IMR-90 (cell line): ENCODE results near the gene HOXB1. TPM values are rescaled to one million over a fixed set of nuclear protein-coding genes. Genes with fewer than 3 reads are reported as not detected.

Experiments
- ATAC-seq: fragments of 200-7000 bp; cut with Tn5 transposase; 2 replicates; pipeline ENCODE4 v1.9.1; 2020; ENCODE audit warnings: low read depth, mild to moderate bottlenecking, moderate library complexity
- BruUV-seq: library from RNA; stranded (reverse); fragments of 400-500 nt; replicated peaks from 2 replicates; lab custom pipeline; 2021; lab: Mats Ljungman, UMichigan
- CTCF ChIA-PET: fragments of 300-600 bp; formaldehyde crosslinking; extraction: SDS; loops from one replicate; lab custom pipeline; 2021; ENCODE audit warnings: antibody characterized with exemption; lab: Yijun Ruan, JAX
- POLR2A ChIA-PET: fragments of 300-600 bp; sonication (Branson Sonifier 250); formaldehyde crosslinking; loops from one replicate; lab custom pipeline; 2022; ENCODE audit warnings: antibody characterized with exemption; ENCODE audit not compliant: unreplicated experiment; lab: Charles Lee
- DNase-seq: peaks from one replicate; pipeline ENCODE4 v3.0.0; 2013
- H2AFZ ChIP-seq: replicated peaks from 2 replicates; pipeline ENCODE3; 2013; ENCODE audit warnings: low read length, mild to moderate bottlenecking; ENCODE audit not compliant: poor library complexity
- H2AK5ac ChIP-seq: 2 replicates; pipeline ENCODE4 v1.6.1; 2013; ENCODE audit warnings: low read depth, low read length, inconsistent platforms
- H2AK9ac ChIP-seq: replicated peaks from 2 replicates; pipeline ENCODE3; 2013; ENCODE audit warnings: mild to moderate bottlenecking, low read depth, low read length, moderate library complexity; ENCODE audit not compliant: poor library complexity
- H2BK120ac ChIP-seq: 2 replicates; pipeline ENCODE4 v1.6.1; 2013; ENCODE audit warnings: low read depth, low read length, inconsistent platforms
- H2BK15ac ChIP-seq: 3 replicates; pipeline ENCODE4 v1.6.1; 2013; ENCODE audit warnings: low read depth, low read length, inconsistent platforms
- H2BK20ac ChIP-seq: 2 replicates; pipeline ENCODE4 v1.6.1; 2013; ENCODE audit warnings: low read depth, mild to moderate bottlenecking, inconsistent platforms, low read length, moderate library complexity
- H2BK5ac ChIP-seq: 2 replicates; pipeline ENCODE4 v1.6.1; 2013; ENCODE audit warnings: mild to moderate bottlenecking, low read depth, low read length, inconsistent platforms; ENCODE audit not compliant: poor library complexity, severe bottlenecking
- H3K14ac ChIP-seq: replicated peaks from 2 replicates; pipeline ENCODE4 v1.6.1; 2013; ENCODE audit warnings: low read depth, low read length, inconsistent platforms
- H3K18ac ChIP-seq: 2 replicates; pipeline ENCODE4 v1.6.1; 2013; ENCODE audit warnings: low read depth, low read length, control low read depth
- H3K23ac ChIP-seq: 2 replicates; pipeline ENCODE4 v1.6.1; 2013; ENCODE audit warnings: low read depth, low read length, inconsistent platforms
- H3K27ac ChIP-seq: 2 replicates; pipeline ENCODE4 v1.5.1; 2013; ENCODE audit warnings: mild to moderate bottlenecking, control low read depth, low read length; ENCODE audit not compliant: insufficient read depth
- H3K27me3 ChIP-seq: 2 replicates; pipeline ENCODE4 v1.6.1; 2013; ENCODE audit warnings: low read length; ENCODE audit not compliant: control insufficient read depth, insufficient read depth
- H3K36me3 ChIP-seq: 2 replicates; pipeline ENCODE4 v1.6.1; 2013; ENCODE audit warnings: low read length, mixed read lengths; ENCODE audit not compliant: control insufficient read depth, insufficient read depth
- H3K4ac ChIP-seq: 2 replicates; pipeline ENCODE4 v1.6.1; 2013; ENCODE audit warnings: low read depth, low read length, inconsistent platforms
- H3K4me1 ChIP-seq: 2 replicates; pipeline ENCODE4 v1.6.1; 2013; ENCODE audit warnings: low read length, mixed read lengths; ENCODE audit not compliant: control insufficient read depth, insufficient read depth
- H3K4me2 ChIP-seq: 2 replicates; pipeline ENCODE4 v1.6.1; 2013; ENCODE audit warnings: low read depth, mild to moderate bottlenecking, control low read depth, low read length, moderate library complexity
- H3K4me3 ChIP-seq: 2 replicates; pipeline ENCODE4 v1.5.1; 2013; ENCODE audit warnings: low read depth, mild to moderate bottlenecking, control low read depth, low read length, moderate library complexity; ENCODE audit not compliant: insufficient read depth
- H3K56ac ChIP-seq: 2 replicates; pipeline ENCODE4 v1.6.1; 2013; ENCODE audit warnings: low read length, inconsistent platforms; ENCODE audit not compliant: insufficient read depth; ENCODE audit errors: extremely low read depth
- H3K79me1 ChIP-seq, 2 experiments: 2 replicates each; pipeline ENCODE4 v1.6.1; 2013; ENCODE audit warnings: low read length in 2 of 2, inconsistent platforms in 1 of 2, low read depth in 1 of 2
- H3K9ac ChIP-seq: 2 replicates; pipeline ENCODE4 v1.6.1; 2013; ENCODE audit warnings: low read depth, low read length, control low read depth
- H3K9me1 ChIP-seq: 2 replicates; pipeline ENCODE4 v1.6.1; 2013; ENCODE audit warnings: low read length, inconsistent platforms; ENCODE audit not compliant: insufficient read depth
- H3K9me3 ChIP-seq: 2 replicates; pipeline ENCODE4 v1.6.1; 2013; ENCODE audit warnings: low read length; ENCODE audit not compliant: control insufficient read depth, insufficient read depth
- H4K20me1 ChIP-seq: 2 replicates; pipeline ENCODE4 v1.6.1; 2013; ENCODE audit warnings: low read length, inconsistent platforms; ENCODE audit not compliant: insufficient read depth
- H4K5ac ChIP-seq: 2 replicates; pipeline ENCODE4 v1.6.1; 2013; ENCODE audit warnings: mild to moderate bottlenecking, low read depth, low read length, control low read depth
- H4K8ac ChIP-seq, 2 experiments: 2 replicates each; pipeline ENCODE4 v1.6.1; 2013; ENCODE audit warnings: low read depth in 2 of 2, low read length in 2 of 2, control low read depth in 1 of 2, inconsistent platforms in 1 of 2
- H4K91ac ChIP-seq: 2 replicates; pipeline ENCODE4 v1.6.1; 2013; ENCODE audit warnings: low read depth, low read length, inconsistent platforms; ENCODE audit not compliant: insufficient read depth
- BHLHE40 ChIP-seq: fragments of 150-350 bp; IDR thresholded peaks from 2 replicates; pipeline ENCODE4 v1.6.1; 2016; ENCODE audit warnings: mild to moderate bottlenecking, low read depth, low read length
- CEBPB ChIP-seq: IDR thresholded peaks from 2 replicates; pipeline ENCODE4 v1.6.1; 2012; ENCODE audit warnings: low read depth, low read length, improper control_type of control experiment
- CHD1 ChIP-seq: IDR thresholded peaks from 2 replicates; pipeline ENCODE4 v1.6.1; 2012; ENCODE audit warnings: low read depth, low read length, improper control_type of control experiment
- MAFK ChIP-seq: IDR thresholded peaks from 2 replicates; pipeline ENCODE4 v1.6.1; 2012; ENCODE audit warnings: low read depth, low read length, improper control_type of control experiment
- MAZ ChIP-seq: IDR thresholded peaks from 2 replicates; pipeline ENCODE4 v1.6.1; 2012; ENCODE audit warnings: low read depth, mild to moderate bottlenecking, low read length, improper control_type of control experiment, moderate library complexity, borderline replicate concordance
- NFE2L2 ChIP-seq: fragments of 150-350 bp; IDR thresholded peaks from 2 replicates; pipeline ENCODE4 v1.6.1; 2016; ENCODE audit warnings: low read depth, mild to moderate bottlenecking, low read length
- POLR2A ChIP-seq: IDR thresholded peaks from 2 replicates; pipeline ENCODE4 v1.6.1; 2012; ENCODE audit warnings: mild to moderate bottlenecking, low read depth, low read length
- RAD21 ChIP-seq: IDR thresholded peaks from 2 replicates; pipeline ENCODE4 v1.6.1; 2012; ENCODE audit warnings: low read length, improper control_type of control experiment
- RCOR1 ChIP-seq: IDR thresholded peaks from 2 replicates; pipeline ENCODE4 v1.6.1; 2012; ENCODE audit warnings: mild to moderate bottlenecking, low read length, improper control_type of control experiment; ENCODE audit not compliant: insufficient replicate concordance
- RFX5 ChIP-seq: IDR thresholded peaks from 2 replicates; pipeline ENCODE4 v1.8.0; 2012; ENCODE audit warnings: low read depth, mild to moderate bottlenecking, low read length, moderate library complexity
- SMC3 ChIP-seq: fragments of 150-350 bp; IDR thresholded peaks from 2 replicates; pipeline ENCODE4 v1.6.1; 2016; ENCODE audit warnings: low read depth, mild to moderate bottlenecking, antibody characterized with exemption, low read length, moderate library complexity
- WGBS, 2 experiments: methylation state at CpG; one replicate each; pipeline versions ENCODE4 v1.1.5 to v1.1.7; 2013; ENCODE audit warnings: missing lambda C conversion rate in 2 of 2; ENCODE audit not compliant: insufficient read length in 1 of 2; ENCODE audit errors: extremely low coverage in 2 of 2; 5-methylcytosine and 5-hydroxymethylcytosine counted together
- dilution Hi-C: fragments of 300-500 bp; cut with HindIII; formaldehyde crosslinking; loops from one replicate; pipeline ENCODE4 v1.14.3; 2018; ENCODE audit warnings: low sequenced_read_pairs; ENCODE audit not compliant: unreplicated experiment
- in situ Hi-C: fragments of 300-500 bp; cut with MboI; formaldehyde crosslinking; loops from 3 replicates; pipeline ENCODE4 v1.14.3; 2019; ENCODE audit warnings: low sequenced_read_pairs, inconsistent platforms, mixed read lengths
- intact Hi-C: fragments of 100-400 bp; cut with micrococcal nuclease; formaldehyde crosslinking; loops from 2 replicates; pipeline ENCODE4 v1.10.0; 2022
- polyA plus RNA-seq, 3 experiments: library from polyadenylated mRNA; depleted of rRNA; stranded (reverse); fragments of >200 nt; gene quantifications; 2 replicates each; pipeline ENCODE4 v1.2.3, GENCODE V29; 2012; ENCODE audit warnings: low replicate concordance in 1 of 3
- total RNA-seq: library from RNA; depleted of rRNA; stranded (reverse); fragments of >200 nt; gene quantifications from 2 replicates; pipeline ENCODE4 v1.2.3, GENCODE V29; 2012
- TF ChIP-seq, protein P1 (sequence below): fragments of 150-350 bp; IDR thresholded peaks from 2 replicates; pipeline ENCODE4 v1.6.1; 2016; ENCODE audit warnings: low read depth, mild to moderate bottlenecking, low read length, moderate library complexity, borderline replicate concordance
- TF ChIP-seq, protein P2 (sequence below): fragments of 150-350 bp; IDR thresholded peaks from 2 replicates; pipeline ENCODE4 v1.6.1; 2017; ENCODE audit warnings: mild to moderate bottlenecking, antibody characterized with exemption, low read length, low read depth

The HOXB1 gene
- total and polyA plus RNA-seq, 2 of the 4 experiments (the other 2 are of a cell fraction) = not detected

DNA sequence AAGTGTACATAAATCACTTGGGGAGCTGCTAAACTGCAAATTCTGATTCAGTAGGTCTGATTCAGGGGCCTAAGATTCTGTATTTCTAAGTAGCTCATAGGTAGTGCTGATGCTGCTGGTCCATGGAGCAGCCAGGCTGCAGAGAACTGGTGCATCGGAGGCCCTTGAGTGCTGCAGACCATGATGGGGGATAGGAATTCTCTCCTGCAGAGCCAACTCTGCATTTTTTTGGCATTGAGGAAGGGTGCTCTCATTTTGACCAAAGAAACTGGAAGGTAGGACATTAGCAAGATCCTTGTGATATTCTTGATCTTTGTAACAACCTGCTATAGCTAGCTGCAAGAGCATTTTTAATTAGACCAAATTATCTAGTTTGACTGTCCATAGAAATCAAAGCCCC lies 9.4 kb upstream of the HOXB1 start (continued):
- no peak for TF ChIP-seq RAD21

DNA sequence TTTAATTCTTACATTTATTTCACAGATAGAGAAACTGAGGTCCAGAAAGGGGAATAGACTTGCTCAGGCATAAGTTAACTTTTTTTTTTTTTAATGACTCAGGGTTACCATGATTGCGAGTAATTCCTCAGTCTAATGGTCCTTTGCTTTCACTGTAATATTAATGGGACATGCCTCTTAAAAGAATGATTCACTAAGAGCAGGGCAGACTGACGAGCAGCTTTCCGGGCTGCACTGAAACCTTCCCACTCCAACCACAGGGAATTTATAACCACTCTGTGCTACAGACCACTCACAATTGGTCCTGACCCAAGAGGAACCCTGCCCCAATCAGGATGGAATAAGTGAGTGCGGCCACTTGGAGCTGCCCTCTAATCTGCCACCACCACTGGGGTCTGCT lies 8.4 kb upstream of the HOXB1 start:
- peaks cover 7% of the 10 kb centered on the region for H3K9me1 ChIP-seq
- dilution Hi-C loops = no loop called here
- peak; percentile 15 for TF ChIP-seq RCOR1
- TF ChIP-seq POLR2A = peak; percentile 55; the same call in 1 of the 2 replicates
- no peak for TF ChIP-seq BHLHE40
- peak; percentile 64; the same call in 1 of the 2 replicates for TF ChIP-seq NFE2L2
- TF ChIP-seq SMC3 = peak; percentile 8; the same call in 1 of the 2 replicates
- TF ChIP-seq CHD1 = no peak
- no peak for TF ChIP-seq MAZ
- TF ChIP-seq RAD21 = no peak
- no peak for TF ChIP-seq RFX5
- TF ChIP-seq MAFK = peak; percentile 41; the same call in 1 of the 2 replicates
- TF ChIP-seq CEBPB = no peak
- TF ChIP-seq, protein P1, sequence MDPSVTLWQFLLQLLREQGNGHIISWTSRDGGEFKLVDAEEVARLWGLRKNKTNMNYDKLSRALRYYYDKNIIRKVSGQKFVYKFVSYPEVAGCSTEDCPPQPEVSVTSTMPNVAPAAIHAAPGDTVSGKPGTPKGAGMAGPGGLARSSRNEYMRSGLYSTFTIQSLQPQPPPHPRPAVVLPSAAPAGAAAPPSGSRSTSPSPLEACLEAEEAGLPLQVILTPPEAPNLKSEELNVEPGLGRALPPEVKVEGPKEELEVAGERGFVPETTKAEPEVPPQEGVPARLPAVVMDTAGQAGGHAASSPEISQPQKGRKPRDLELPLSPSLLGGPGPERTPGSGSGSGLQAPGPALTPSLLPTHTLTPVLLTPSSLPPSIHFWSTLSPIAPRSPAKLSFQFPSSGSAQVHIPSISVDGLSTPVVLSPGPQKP = no peak
- TF ChIP-seq, protein P2, sequence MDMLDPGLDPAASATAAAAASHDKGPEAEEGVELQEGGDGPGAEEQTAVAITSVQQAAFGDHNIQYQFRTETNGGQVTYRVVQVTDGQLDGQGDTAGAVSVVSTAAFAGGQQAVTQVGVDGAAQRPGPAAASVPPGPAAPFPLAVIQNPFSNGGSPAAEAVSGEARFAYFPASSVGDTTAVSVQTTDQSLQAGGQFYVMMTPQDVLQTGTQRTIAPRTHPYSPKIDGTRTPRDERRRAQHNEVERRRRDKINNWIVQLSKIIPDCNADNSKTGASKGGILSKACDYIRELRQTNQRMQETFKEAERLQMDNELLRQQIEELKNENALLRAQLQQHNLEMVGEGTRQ = no peak

More for the DNA sequence above, 8.4 kb upstream of the HOXB1 start:
- Histone ChIP-seq H3K9ac (no peak overlapping the region), H3K9me3 (no peaks in the 10 kb centered on the region), H4K91ac (peak overlapping the region; percentile 55; the same call in 1 of the 2 replicates), H3K56ac (no peak overlapping the region), H3K4me3 (no peak overlapping the region), H4K8ac (peak overlapping the region in 1 of 2 experiments; percentile 73; a peak in 2 of 4 replicates), H2BK15ac (peak overlapping the region; percentile 38; the same call in 1 of the 3 replicates), H2AK9ac (peak overlapping the region; percentile 74), H3K4ac (peak overlapping the region; percentile 78), H3K4me2 (peak overlapping the region; percentile 58; the same call in 1 of the 2 replicates), H3K4me1 (peaks cover 14% of the 10 kb centered on the region), H3K79me1 (peaks cover 0 to 23% of the 10 kb centered on the region in 2 experiments; a peak in 2 of 4 replicates), H3K27me3 (no peaks in the 10 kb centered on the region), H3K23ac (peak overlapping the region; percentile 88; the same call in 1 of the 2 replicates), H3K14ac (peak overlapping the region; percentile 68), H2AK5ac (peak overlapping the region; percentile 97; the same call in 1 of the 2 replicates), H4K5ac (peak overlapping the region; percentile 51; the same call in 1 of the 2 replicates), H3K18ac (peak overlapping the region; percentile 17; the same call in 1 of the 2 replicates), H2BK5ac (peak overlapping the region; percentile 73), H4K20me1 (no peaks in the 10 kb centered on the region), H2BK20ac (peak overlapping the region; percentile 71; the same call in 1 of the 2 replicates), H2BK120ac (peak overlapping the region; percentile 83), H2AFZ (peak overlapping the region; percentile 52), H3K27ac (peak overlapping the region; percentile 67), H3K36me3 (peaks cover 20% of the 10 kb centered on the region)
- ATAC-seq = peak; percentile 52
- no CpG with 5 or more reads among the region's 4 CpGs for WGBS, 2 experiments
- intact Hi-C loops = no loop called here
- in situ Hi-C loops = loop anchor here (5.0 kb wide), 1 partner anchor 47 kb away; no protein-coding TSS in a partner anchor
- CTCF ChIA-PET = interaction anchor here (0.7 to 2.8 kb wide), 2 partner anchors 47 to 252 kb away, joined by 5 to 8 read pairs; no protein-coding TSS in a partner anchor
- BruUV-seq = no TSS peak
- POLR2A ChIA-PET = interaction anchor here (0.5 to 1.1 kb wide), 2 partner anchors 38 to 49 kb away, joined by 3 to 4 read pairs; no protein-coding TSS in a partner anchor
- DNase-seq = peak; percentile 90
